AG20443 (cell line): ENCODE data around the gene LITAF.
"Not testable (repeated sequence)": the region's sequence is repeated elsewhere in the genome, so short reads cannot be mapped to it uniquely, and the experiment has no call there.

Experiments
- DNase-seq: peaks from one replicate; pipeline ENCODE4 v3.0.0; 2012; ENCODE audit warnings: low spot score, mixed read lengths

Gene LITAF

GRCh38 chr16:11572301-11572995 is 14.3 kb downstream of the LITAF start:
- no peak for DNase-seq

DNA sequence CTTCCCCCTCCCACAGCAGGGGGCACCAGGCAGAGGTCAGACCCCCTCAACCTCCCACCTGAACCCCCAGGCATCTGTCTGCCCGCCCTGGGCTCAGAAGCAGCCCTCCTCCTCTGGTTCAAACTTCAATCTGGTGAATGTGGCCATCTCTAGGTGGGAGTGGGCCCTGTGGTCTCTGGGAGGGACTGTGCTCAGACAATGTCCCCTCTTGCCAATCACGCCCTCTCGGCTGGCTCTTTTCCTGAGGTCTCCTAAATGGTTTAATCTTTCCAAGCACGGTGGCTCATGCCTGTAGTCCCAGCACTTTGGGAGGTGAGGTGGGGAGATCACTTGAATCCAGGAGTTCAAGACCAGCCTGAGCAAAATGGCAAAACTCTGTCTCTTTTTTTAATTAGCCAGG is 15.2 kb downstream of the LITAF start:
- no peak for DNase-seq

- DNase-seq = no peak
Measured at GRCh38 chr16:11570806-11571205, 15.9 kb downstream of the LITAF start.

DNA sequence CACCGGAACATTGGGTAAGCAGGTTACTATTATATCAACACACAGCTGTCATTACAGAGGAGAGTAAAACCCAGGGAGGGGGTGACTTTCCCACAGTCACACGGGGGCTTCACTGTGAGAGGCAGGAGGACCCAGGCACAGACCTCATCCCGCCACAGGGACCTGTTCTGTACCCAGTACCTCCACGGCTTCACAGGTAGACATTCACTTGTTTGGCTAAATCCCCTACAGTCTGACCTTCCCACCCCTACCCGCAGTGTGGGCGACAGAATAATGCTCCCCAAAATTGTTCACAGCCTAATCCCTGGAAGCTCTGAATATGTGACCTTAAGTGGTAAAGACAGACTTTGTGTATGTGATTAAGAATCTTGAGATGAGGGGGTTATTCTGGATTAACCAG is 16.5 kb downstream of the LITAF start:
- no peak for DNase-seq

- DNase-seq = no peak
Measured at GRCh38 chr16:11566398-11566797, 20.3 kb downstream of the LITAF start.

GRCh38 chr16:11565665-11566064 is 21.1 kb downstream of the LITAF start:
- DNase-seq = no peak

GRCh38 chr16:11564046-11564926 is 22.4 kb downstream of the LITAF start:
- DNase-seq = no peak

DNA sequence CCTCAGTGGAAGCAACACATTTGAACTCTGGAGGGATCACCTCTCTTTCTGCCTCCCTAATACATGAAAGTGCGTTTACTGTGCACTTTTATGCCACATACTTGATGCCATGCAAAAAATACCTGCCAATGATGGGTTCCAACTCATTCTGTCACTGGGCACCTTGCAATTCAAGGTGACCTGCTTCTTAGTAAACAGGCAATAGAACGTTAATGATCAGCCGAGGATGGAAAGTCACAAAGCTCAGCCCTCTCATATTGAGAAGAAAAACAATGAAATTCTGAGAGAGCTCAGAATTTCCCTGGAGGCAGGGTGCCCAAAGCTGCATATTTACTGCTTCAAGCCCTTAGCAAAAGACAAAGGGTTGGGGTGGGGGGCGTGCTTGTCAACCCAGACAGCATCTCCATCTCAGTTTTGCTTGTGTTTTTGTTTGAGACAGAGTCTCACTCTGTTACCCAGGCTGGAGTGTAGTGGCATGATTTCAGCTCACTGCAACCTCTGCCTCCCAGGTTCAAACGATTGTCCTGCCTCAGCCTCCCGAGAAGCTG is 23.2 kb downstream of the LITAF start:
- DNase-seq = no peak

- DNase-seq = no peak
Measured at GRCh38 chr16:11562941-11563340, 23.8 kb downstream of the LITAF start.

- DNase-seq = no peak
Measured at GRCh38 chr16:11562411-11562810, 24.3 kb downstream of the LITAF start.

DNA sequence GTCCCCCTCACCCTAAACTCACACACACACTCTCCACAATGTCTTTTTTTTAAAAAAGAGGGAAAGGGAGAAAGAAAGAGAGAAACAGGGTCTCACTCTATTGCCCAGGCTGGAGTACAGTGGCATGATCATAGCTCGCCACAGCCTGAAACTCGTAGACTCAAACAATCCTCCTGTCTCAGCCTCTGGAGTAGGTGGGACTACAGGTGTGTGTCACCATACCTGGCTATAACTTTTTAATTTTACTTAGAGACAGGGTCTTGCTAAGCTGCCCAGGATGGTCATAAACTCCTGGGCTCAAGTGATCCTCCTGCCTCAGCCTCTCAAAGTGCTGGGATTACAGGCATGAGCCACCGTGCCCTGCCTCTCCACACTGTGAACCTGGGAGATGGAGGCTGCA is 24.9 kb downstream of the LITAF start:
- DNase-seq = no peak

DNA sequence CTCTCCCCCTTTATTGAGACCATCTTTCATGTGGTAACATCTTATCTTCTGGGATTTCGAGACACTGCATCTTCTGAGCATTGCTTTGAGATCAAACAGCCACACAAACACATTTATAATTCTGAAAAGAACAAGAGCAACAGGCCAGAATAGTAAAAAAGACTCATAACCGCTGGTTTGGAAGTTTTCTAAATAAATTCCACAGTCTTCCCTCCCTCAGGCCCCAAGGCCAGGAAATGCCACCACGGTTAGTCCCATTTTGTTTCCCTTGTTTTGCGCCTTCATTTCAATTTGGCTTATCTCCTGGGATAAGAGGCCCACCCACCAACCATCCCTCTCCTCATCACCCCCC is 25.3 kb downstream of the LITAF start:
- DNase-seq = no peak

DNA sequence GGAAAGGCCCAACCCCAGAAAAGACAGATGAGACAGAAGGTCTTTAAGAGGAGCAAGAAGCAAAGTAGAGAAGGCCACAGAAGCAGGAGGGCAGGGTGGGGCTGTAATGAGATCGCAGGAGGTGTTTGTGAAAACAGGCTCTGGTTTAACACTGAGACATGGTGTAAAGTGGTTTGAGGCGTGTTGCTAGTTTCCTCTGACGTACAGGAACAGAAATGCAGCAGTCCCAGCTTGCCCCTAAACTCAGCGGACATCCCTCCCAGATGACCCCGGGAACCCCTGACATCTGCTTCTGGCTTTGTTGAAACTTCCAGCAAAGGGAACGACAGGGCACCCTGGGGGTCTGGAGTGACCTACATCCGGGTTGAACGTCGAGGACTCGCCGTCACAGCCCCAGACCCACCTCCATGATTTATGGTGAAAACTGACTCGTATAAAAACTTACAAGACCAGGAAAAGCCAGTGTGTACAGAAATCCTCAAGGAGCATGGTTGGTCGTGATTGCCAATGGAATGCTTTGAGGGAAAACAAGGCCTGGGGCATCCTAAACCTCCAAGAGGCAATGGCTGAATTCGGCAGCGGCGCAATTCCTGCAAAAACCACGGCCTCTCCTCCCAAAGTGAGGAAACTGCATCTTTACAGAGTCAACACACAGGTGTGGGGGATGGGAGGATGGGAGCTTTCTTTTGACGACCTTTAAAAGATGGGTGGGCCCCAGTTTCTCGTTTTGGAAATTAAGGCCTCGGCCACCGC is 25.8 kb downstream of the LITAF start:
- DNase-seq = no peak

DNA sequence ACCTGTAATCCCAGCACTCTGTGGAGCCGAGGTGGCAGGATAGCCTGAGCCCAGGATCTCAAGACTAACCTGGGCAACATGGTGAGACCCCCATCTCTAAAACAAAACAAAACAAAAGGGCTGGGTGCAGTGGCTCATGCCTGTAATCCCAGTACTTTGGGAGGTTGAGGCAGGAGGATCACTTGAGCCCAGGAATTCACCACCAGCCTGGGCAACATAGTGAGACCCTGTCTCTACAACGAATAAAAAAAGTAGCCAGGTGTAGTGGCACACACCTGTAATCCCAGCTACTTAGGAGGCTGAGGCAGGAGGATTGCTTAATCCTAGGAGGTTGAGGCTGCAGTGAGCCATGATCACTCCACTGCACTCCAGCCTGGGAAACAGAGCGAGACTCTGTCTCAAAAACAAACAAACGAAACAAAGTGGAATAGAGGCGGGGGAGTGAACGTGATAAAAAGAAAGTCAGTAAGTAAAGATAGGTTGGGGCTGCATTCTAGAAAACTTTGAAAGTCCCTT is 28.4 kb downstream of the LITAF start:
- not testable (repeated sequence) for DNase-seq

- DNase-seq = no peak
Measured at GRCh38 chr16:11557801-11558200, 28.9 kb downstream of the LITAF start.

DNA sequence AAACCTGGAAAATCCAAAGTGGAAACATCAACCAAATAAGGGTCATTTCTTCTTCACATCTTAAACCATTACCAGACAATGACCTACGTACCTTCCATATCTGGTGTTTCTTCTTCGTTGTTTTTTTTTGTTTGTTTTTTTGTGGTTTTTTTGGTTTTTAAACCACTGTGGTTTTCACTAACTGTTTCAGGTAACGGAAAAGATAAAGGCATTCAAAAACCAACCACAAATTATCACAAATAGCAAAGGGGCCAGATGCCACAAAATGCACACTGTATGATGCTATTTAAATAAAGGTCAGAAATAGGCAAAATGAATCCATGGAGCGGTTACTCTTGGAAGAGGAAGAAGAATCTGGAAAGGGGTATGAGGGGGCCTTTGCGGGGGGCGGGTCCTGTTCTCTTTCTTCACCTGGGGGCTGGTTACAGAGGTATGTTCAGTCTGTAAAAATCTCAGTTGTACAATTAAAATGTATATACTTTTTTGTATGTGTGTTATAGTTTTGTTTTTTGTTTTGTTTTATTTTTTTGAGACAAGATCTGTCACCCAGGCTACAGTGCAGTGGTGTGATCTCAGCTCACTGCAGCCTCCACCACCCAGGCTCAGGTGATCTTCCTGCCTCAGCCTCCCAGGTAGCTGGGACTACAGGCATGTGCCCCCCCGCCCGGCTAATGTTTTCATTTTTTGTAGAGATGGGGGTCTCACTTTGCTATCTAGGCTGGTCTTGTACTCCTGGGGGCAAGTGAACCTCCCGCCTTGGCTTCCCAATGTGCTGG is 29.6 kb downstream of the LITAF start:
- DNase-seq = no peak

DNA sequence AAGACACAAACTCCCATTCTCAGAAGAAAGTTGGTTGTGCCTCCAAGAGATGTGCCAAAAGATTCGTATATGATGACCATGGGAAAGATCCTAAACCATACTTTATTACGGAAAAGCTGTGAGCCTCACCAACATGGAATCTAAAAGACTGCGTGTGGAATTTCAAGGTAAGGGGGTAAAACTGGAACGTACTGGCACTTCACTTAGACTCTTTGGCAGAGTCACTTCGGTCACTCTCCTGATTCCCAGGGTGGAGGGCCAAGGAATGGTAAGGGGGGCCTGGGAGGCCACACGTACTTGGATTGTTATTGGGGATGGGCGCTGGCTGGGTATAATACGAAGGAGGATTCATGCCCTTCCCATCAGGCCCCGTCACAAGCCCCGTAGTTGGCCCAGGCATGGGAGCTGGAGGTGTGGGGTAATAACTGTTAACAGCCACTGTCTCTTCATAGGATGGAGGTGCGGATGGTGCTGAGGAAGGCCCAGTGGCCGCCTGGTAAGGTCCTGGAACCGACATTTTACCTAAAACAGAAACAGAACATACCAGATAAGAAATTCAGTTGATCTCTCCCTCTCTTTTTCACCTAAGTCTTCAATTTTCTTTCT is 30.4 kb downstream of the LITAF start:
- no peak for DNase-seq

GRCh38 chr16:11554053-11554452 is 32.7 kb downstream of the LITAF start:
- no peak for DNase-seq

GRCh38 chr16:11553371-11553770 is 33.3 kb downstream of the LITAF start:
- DNase-seq = no peak

GRCh38 chr16:11552440-11552839 is 34.3 kb downstream of the LITAF start:
- no peak for DNase-seq

- DNase-seq = no peak
Measured at GRCh38 chr16:11551842-11552241, 34.9 kb downstream of the LITAF start.
